H1 (cell line): ENCODE data around the gene TNS3. TPM values are rescaled to one million over a fixed set of nuclear protein-coding genes. Genes with fewer than 3 reads are reported as not detected.

Experiments
- E2F6 ChIP-seq: IDR thresholded peaks from 2 replicates; pipeline ENCODE4 v1.6.1; 2012; ENCODE audit warnings: inconsistent platforms
- EGR1 ChIP-seq: IDR thresholded peaks from 2 replicates; pipeline ENCODE4 v1.6.1; 2011; ENCODE audit warnings: low read depth, low read length, borderline replicate concordance
- polyA plus RNA-seq, 7 experiments: library from polyadenylated mRNA; depleted of rRNA in 3 of 7; stranded (reverse) in 5 of 7; unstranded in 2 of 7; fragments of >200 nt in 5 of 7; fragments of 200-250 nt in 2 of 7; gene quantifications; 1 replicate in 5 of 7; 2 replicates in 1 of 7; 4 replicates in 1 of 7; pipeline versions ENCODE4 v1.2.1 to v1.2.3, GENCODE V29; 2011 to 2013; ENCODE audit warnings: missing spikeins in 2 of 7, mixed read lengths in 2 of 7
- total RNA-seq: library from RNA; stranded (reverse); fragmentation: NEBNext Ultra II Directional; extraction: Animal tissue kit (Norgen Biotek cat#: 25700); gene quantifications from 2 replicates; pipeline ENCODE4 v1.2.1, GENCODE V29; 2021

TNS3 gene
- total and polyA plus RNA-seq, 2 of the 8 experiments (the other 6 are each of a cell fraction or from before 2014, with no cell fraction given), result 11.9 to 24.2 TPM

GRCh38 chr7:47453093-47454061, 128.5 kb downstream of the TNS3 start (continued):
- TF ChIP-seq EGR1 (no peak), E2F6 (no peak)
